CD4-positive, alpha-beta memory T cell (primary cell): ENCODE results near the gene TDRD9. TPM values are rescaled to one million over a fixed set of nuclear protein-coding genes. Genes with fewer than 3 reads are reported as not detected.

Source experiments
- CTCF ChIA-PET: fragments of 350-600 bp; sonication (Branson Sonifier 250); formaldehyde crosslinking; loops from one replicate; lab custom pipeline; 2021; ENCODE audit warnings: inconsistent platforms; ENCODE audit not compliant: partially characterized antibody; lab: Charles Lee
- POLR2A ChIA-PET: fragments of 350-600 bp; sonication (Branson Sonifier 250); formaldehyde crosslinking; loops from one replicate; lab custom pipeline; 2021; ENCODE audit not compliant: partially characterized antibody; lab: Charles Lee
- DNase-seq, 5 donors: peaks; one replicate each; pipeline versions ENCODE4 v3.0.0 to v3.0.0-alpha.2; 2020 to 2022; ENCODE audit warnings: mixed read lengths in 1 of 5
- H3K27ac ChIP-seq: one replicate; pipeline ENCODE4 v1.7.0; 2013; ENCODE audit warnings: low read depth, low read length
- H3K27me3 ChIP-seq: 2 replicates; pipeline ENCODE4 v1.7.0; 2013; ENCODE audit warnings: mild to moderate bottlenecking, low read length, moderate library complexity; ENCODE audit not compliant: insufficient read depth
- H3K36me3 ChIP-seq: 2 replicates; pipeline ENCODE4 v1.7.0; 2013; ENCODE audit warnings: mild to moderate bottlenecking, low read length, moderate library complexity; ENCODE audit not compliant: insufficient read depth
- H3K4me1 ChIP-seq: 2 replicates; pipeline ENCODE4 v1.7.0; 2013; ENCODE audit warnings: mild to moderate bottlenecking, low read length, moderate library complexity; ENCODE audit not compliant: insufficient read depth
- H3K4me3 ChIP-seq, 2 donors: one replicate each; pipeline ENCODE4 v1.7.0; 2013; ENCODE audit warnings: low read length in 2 of 2, mild to moderate bottlenecking in 1 of 2
- H3K9me3 ChIP-seq, 2 donors: one replicate each; pipeline ENCODE4 v1.7.0; 2013; ENCODE audit warnings: low read length in 2 of 2, control low read depth in 1 of 2; ENCODE audit not compliant: control insufficient read depth in 1 of 2
- H3K27ac Mint-ChIP-seq, 7 donors: one replicate each; pipeline ENCODE4 v1.8.0; 2020 to 2021; ENCODE audit warnings: mixed read lengths in 7 of 7, mild to moderate bottlenecking in 6 of 7, inconsistent platforms in 3 of 7, moderate library complexity in 3 of 7
- H3K27me3 Mint-ChIP-seq, 2 donors: one replicate each; pipeline ENCODE4 v1.8.0; 2020 to 2021; ENCODE audit warnings: mixed read lengths in 2 of 2
- H3K36me3 Mint-ChIP-seq, 2 donors: one replicate each; pipeline ENCODE4 v1.8.0; 2020 to 2021; ENCODE audit warnings: mixed read lengths in 2 of 2, inconsistent platforms in 1 of 2, mild to moderate bottlenecking in 1 of 2
- H3K4me1 Mint-ChIP-seq, 4 donors: one replicate each; pipeline ENCODE4 v1.8.0; 2020 to 2021; ENCODE audit warnings: mixed read lengths in 4 of 4, mild to moderate bottlenecking in 1 of 4
- H3K4me3 Mint-ChIP-seq, 8 donors: one replicate each; pipeline ENCODE4 v1.8.0; 2020 to 2021; ENCODE audit warnings: mixed read lengths in 8 of 8, mild to moderate bottlenecking in 7 of 8, moderate library complexity in 6 of 8, inconsistent platforms in 3 of 8
- H3K9me3 Mint-ChIP-seq, 8 donors: one replicate each; pipeline ENCODE4 v1.8.0; 2020 to 2021; ENCODE audit warnings: mixed read lengths in 8 of 8, mild to moderate bottlenecking in 5 of 8, inconsistent platforms in 3 of 8, moderate library complexity in 1 of 8
- intact Hi-C: fragments of 100-400 bp; cut with micrococcal nuclease; formaldehyde crosslinking; loops from one replicate; pipeline ENCODE4 v1.15.1; 2023
- polyA plus RNA-seq, 2 donors: library from polyadenylated mRNA; unstranded; fragments of 300-500 nt; fragmentation: Illumina TruSeq; gene quantifications; one replicate each; pipeline ENCODE4 v1.2.3, GENCODE V29; 2021
- total RNA-seq, 2 experiments: library from RNA; stranded (reverse); gene quantifications; one replicate each; pipeline ENCODE4 v1.2.3, GENCODE V29; 2021

The TDRD9 gene
- total RNA-seq (under 1 TPM; 0.28 to 0.29 TPM), polyA plus RNA-seq (1 to 10 TPM in 1 of 2 donors, under 1 TPM in 1; 0.89 to 1.2 TPM)

GRCh38 chr14:103928011-103928890 lies at the start of gene TDRD9:
Gene TDRD9 (plus strand): TSS chr14:103928456. CDS start chr14:103928510, 54 bp downstream.
- Histone ChIP-seq H3K4me1 (no peaks in the 10 kb centered on the region), H3K27me3 (no peaks in the 10 kb centered on the region), H3K9me3 (no peaks in the 10 kb centered on the region), H3K36me3 (no peaks in the 10 kb centered on the region), H3K27ac (no peak within 1 kb of the TSS), H3K4me3 (no peak within 1 kb of the TSS)
- intact Hi-C loops = no loop called here
- Mint-ChIP-seq H3K9me3 (no peaks in the 10 kb centered on the region), H3K27ac (no peak within 1 kb of the TSS), H3K27me3 (no peaks in the 10 kb centered on the region), H3K4me1 (no peaks in the 10 kb centered on the region), H3K4me3 (peak within 1 kb of the TSS in 2 of 8 donors; percentile 22 to 52), H3K36me3 (no peaks in the 10 kb centered on the region)
- peak in 1 of 5 donors; percentile 17 for DNase-seq
- CTCF ChIA-PET = interaction anchor here (1.5 kb wide), 1 partner anchor 18 kb away, joined by 4 read pairs; no protein-coding TSS in a partner anchor
- POLR2A ChIA-PET = interaction anchor here (0.6 kb wide), 1 partner anchor 56 kb away, joined by 3 read pairs; no protein-coding TSS in a partner anchor

GRCh38 chr14:103879118-103879569 lies 49.1 kb upstream of the TDRD9 start:
- no peak overlapping the region for H3K27ac ChIP-seq
- Mint-ChIP-seq H3K9me3 (no peaks in the 10 kb centered on the region), H3K27ac (no peak overlapping the region), H3K4me3 (peak overlapping the region in 6 of 8 donors; percentile 26 to 75 (median 50)), H3K27me3 (peaks cover 0 to 2% of the 10 kb centered on the region in 2 donors), H3K36me3 (no peaks in the 10 kb centered on the region), H3K4me1 (peaks cover 10 to 29% (median 16%) of the 10 kb centered on the region in 4 donors)
- DNase-seq = no peak
- no peaks in the 10 kb centered on the region for H3K27me3 ChIP-seq
- intact Hi-C loops = no loop called here
- H3K4me3 ChIP-seq = no peak overlapping the region
- ChIA-PET POLR2A (no interaction called here), CTCF (interaction anchor here (0.9 to 2.5 kb wide), 3 partner anchors 22 to 30 kb away, joined by 3 to 9 read pairs (median 4); no protein-coding TSS in a partner anchor)
- peaks cover 18% of the 10 kb centered on the region for H3K4me1 ChIP-seq
- no peaks in the 10 kb centered on the region for H3K9me3 ChIP-seq
- H3K36me3 ChIP-seq = no peaks in the 10 kb centered on the region

GRCh38 chr14:103879570-103880347 lies 48.5 kb upstream of the TDRD9 start:
- H3K4me3 Mint-ChIP-seq = peak overlapping the region; percentile 32 to 78 (median 62)
- no peak for DNase-seq
- Histone ChIP-seq H3K27ac (no peak overlapping the region), H3K4me3 (peak overlapping the region in 1 of 2 donors; percentile 28), H3K4me1 (peaks cover 18% of the 10 kb centered on the region), H3K36me3 (no peaks in the 10 kb centered on the region), H3K9me3 (no peaks in the 10 kb centered on the region), H3K27me3 (no peaks in the 10 kb centered on the region)
- POLR2A ChIA-PET = no interaction called here
- CTCF ChIA-PET = interaction anchor here (0.9 to 2.5 kb wide), 3 partner anchors 21 to 30 kb away, joined by 3 to 9 read pairs (median 4); no protein-coding TSS in a partner anchor
- H3K27ac Mint-ChIP-seq = no peak overlapping the region
- H3K4me1 Mint-ChIP-seq = peaks cover 8 to 29% (median 16%) of the 10 kb centered on the region in 4 donors
- peaks cover 0 to 2% of the 10 kb centered on the region in 2 donors for H3K27me3 Mint-ChIP-seq
- intact Hi-C loops = no loop called here
- no peaks in the 10 kb centered on the region for H3K36me3 Mint-ChIP-seq
- H3K9me3 Mint-ChIP-seq = no peaks in the 10 kb centered on the region

- Histone ChIP-seq H3K27ac (no peak overlapping the region), H3K36me3 (no peaks in the 10 kb centered on the region), H3K9me3 (no peaks in the 10 kb centered on the region), H3K4me3 (peak overlapping the region in 1 of 2 donors; percentile 28), H3K4me1 (peaks cover 18% of the 10 kb centered on the region), H3K27me3 (no peaks in the 10 kb centered on the region)
- Mint-ChIP-seq H3K4me1 (peaks cover 3 to 29% (median 14%) of the 10 kb centered on the region in 4 donors), H3K36me3 (no peaks in the 10 kb centered on the region), H3K27ac (no peak overlapping the region), H3K9me3 (no peaks in the 10 kb centered on the region), H3K4me3 (peak overlapping the region in 7 of 8 donors; percentile 39 to 78 (median 64)), H3K27me3 (peaks cover 0 to 2% of the 10 kb centered on the region in 2 donors)
- POLR2A ChIA-PET = interaction anchor here (0.6 kb wide), 1 partner anchor 1793 kb away, joined by 3 read pairs; no protein-coding TSS in a partner anchor
- intact Hi-C loops = no loop called here
- CTCF ChIA-PET = interaction anchor here (2.5 kb wide), 1 partner anchor 20 kb away, joined by 9 read pairs; no protein-coding TSS in a partner anchor
- peak in 4 of 5 donors; percentile 21 to 31 (median 22) for DNase-seq
Observed at GRCh38 chr14:103880348-103881267, 47.6 kb upstream of the TDRD9 start.

GRCh38 chr14:103881268-103882201 lies 46.7 kb upstream of the TDRD9 start:
- H3K4me3 ChIP-seq = no peak overlapping the region
- H3K4me1 ChIP-seq = peaks cover 18% of the 10 kb centered on the region
- Mint-ChIP-seq H3K27ac (no peak overlapping the region), H3K4me1 (peaks cover 3 to 29% (median 14%) of the 10 kb centered on the region in 4 donors), H3K27me3 (peaks cover 0 to 2% of the 10 kb centered on the region in 2 donors), H3K9me3 (no peaks in the 10 kb centered on the region), H3K4me3 (peak overlapping the region in 1 of 8 donors; percentile 35), H3K36me3 (no peaks in the 10 kb centered on the region)
- no peaks in the 10 kb centered on the region for H3K36me3 ChIP-seq
- no peaks in the 10 kb centered on the region for H3K9me3 ChIP-seq
- H3K27me3 ChIP-seq = no peaks in the 10 kb centered on the region
- H3K27ac ChIP-seq = no peak overlapping the region
- POLR2A ChIA-PET = no interaction called here
- intact Hi-C loops = no loop called here
- DNase-seq = no peak
- CTCF ChIA-PET = no interaction called here
